ENCODE results near the gene IFNL4. TPM values are rescaled to one million over a fixed set of nuclear protein-coding genes. Genes with fewer than 3 reads are reported as not detected.

IFNL4 gene
- total RNA-seq, 4 donors from 2014 or later: not detected

- WGBS, 2 donors: 65 to 94% methylated on average over 3 to 4 of the region's 9 CpGs
- TF ChIP-seq POLR2A (IDR thresholded peaks at IDR 0.05) (no peak), CTCF (IDR thresholded peaks at IDR 0.05) (no peak)
These were observed 40.4 kb downstream of the IFNL4 start for GRCh38 chr19:39208175-39208795.

GRCh38 chr19:39207293-39207836, 41.3 kb downstream of the IFNL4 start:
- H3K36me3 ChIP-seq: no peaks in the 10 kb centered on the region
- H3K4me3 ChIP-seq: no peak overlapping the region
- DNase-seq: no peak
- WGBS, 2 donors: 57 to 67% methylated on average over 6 of the region's 6 CpGs
- H3K4me1 ChIP-seq: peaks cover 0 to 4% (median 0%) of the 10 kb centered on the region in 3 donors
- TF ChIP-seq CTCF (IDR thresholded peaks at IDR 0.05): no peak
- no peak for TF ChIP-seq POLR2A (IDR thresholded peaks at IDR 0.05)
- intact Hi-C loops (cut with DNase I): no loop called here
- H3K27ac ChIP-seq: no peak overlapping the region
- peaks cover 3 to 42% (median 12%) of the 10 kb centered on the region in 4 donors for H3K27me3 ChIP-seq
- H3K9me3 ChIP-seq: no peaks in the 10 kb centered on the region

More at GRCh38 chr19:39208175-39208795, 40.4 kb downstream of the IFNL4 start:
- no peaks in the 10 kb centered on the region for H3K9me3 ChIP-seq
- H3K36me3 ChIP-seq: no peaks in the 10 kb centered on the region
- no peak overlapping the region for H3K4me3 ChIP-seq
- H3K27me3 ChIP-seq: peaks cover 0 to 33% (median 5%) of the 10 kb centered on the region in 4 donors
- peaks cover 0 to 4% (median 0%) of the 10 kb centered on the region in 3 donors for H3K4me1 ChIP-seq
- H3K27ac ChIP-seq: no peak overlapping the region
- no peak for DNase-seq
- intact Hi-C loops (cut with DNase I): no loop called here

DNA sequence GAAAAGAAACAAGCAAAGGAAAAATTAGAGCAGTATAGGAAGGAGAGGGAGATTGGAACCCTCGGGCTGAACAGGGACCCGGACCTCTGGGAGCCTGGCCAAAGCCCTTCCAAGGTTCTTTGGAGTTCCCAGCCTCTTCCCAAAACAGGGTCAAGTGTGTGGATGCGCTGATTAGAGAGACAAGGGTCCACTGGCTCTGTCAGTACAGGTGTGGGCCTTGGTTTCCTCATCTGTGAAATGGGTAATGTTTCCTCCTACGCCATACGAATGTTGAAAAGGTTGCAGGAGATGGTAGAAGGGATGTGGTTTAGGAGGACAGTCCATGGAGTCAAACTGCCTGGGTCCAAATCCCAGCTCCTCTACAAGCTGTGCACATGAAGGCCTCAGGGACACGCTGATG, 42.5 kb downstream of the IFNL4 start:
- no peak overlapping the region for H3K4me3 ChIP-seq
- 82 to 85% methylated on average over 5 to 6 of the region's 6 CpGs for WGBS, 2 donors
- DNase-seq: no peak
- H3K9me3 ChIP-seq: no peaks in the 10 kb centered on the region
- H3K27me3 ChIP-seq: peaks cover 3 to 55% (median 12%) of the 10 kb centered on the region in 4 donors
- TF ChIP-seq CTCF (IDR thresholded peaks at IDR 0.05) (no peak), POLR2A (IDR thresholded peaks at IDR 0.05) (no peak)
- H3K4me1 ChIP-seq: peaks cover 0 to 4% (median 0%) of the 10 kb centered on the region in 3 donors
- intact Hi-C loops (cut with DNase I): no loop called here
- no peak overlapping the region for H3K27ac ChIP-seq
- no peaks in the 10 kb centered on the region for H3K36me3 ChIP-seq

GRCh38 chr19:39205449-39205764, 43.2 kb downstream of the IFNL4 start:
- intact Hi-C loops (cut with DNase I): no loop called here
- no peak overlapping the region for H3K27ac ChIP-seq
- peaks cover 0 to 4% (median 0%) of the 10 kb centered on the region in 3 donors for H3K4me1 ChIP-seq
- H3K27me3 ChIP-seq: peaks cover 3 to 62% (median 12%) of the 10 kb centered on the region in 4 donors
- 86 to 90% methylated on average over 3 of the region's 3 CpGs for WGBS, 2 donors
- no peaks in the 10 kb centered on the region for H3K9me3 ChIP-seq
- DNase-seq: no peak
- peaks cover 0 to 2% (median 0%) of the 10 kb centered on the region in 3 donors for H3K36me3 ChIP-seq
- no peak for TF ChIP-seq CTCF (IDR thresholded peaks at IDR 0.05)
- no peak for TF ChIP-seq POLR2A (IDR thresholded peaks at IDR 0.05)
- H3K4me3 ChIP-seq: no peak overlapping the region
